GM12875 (cell line): ENCODE data around the gene ARAF.
"Not testable (repeated sequence)": the region's sequence is repeated elsewhere in the genome, so short reads cannot be mapped to it uniquely, and the experiment has no call there.

Source experiments
- H3K4me3 ChIP-seq: one replicate; pipeline ENCODE4 v1.5.1; 2011; ENCODE audit warnings: low read depth, low read length, control low read depth
- CTCF ChIP-seq: IDR thresholded peaks from 2 replicates; pipeline ENCODE4 v1.5.1; 2011; ENCODE audit warnings: low read depth, mild to moderate bottlenecking, control low read depth, inconsistent platforms, low read length, moderate library complexity, borderline replicate concordance; ENCODE audit not compliant: insufficient read depth

Gene ARAF

DNA sequence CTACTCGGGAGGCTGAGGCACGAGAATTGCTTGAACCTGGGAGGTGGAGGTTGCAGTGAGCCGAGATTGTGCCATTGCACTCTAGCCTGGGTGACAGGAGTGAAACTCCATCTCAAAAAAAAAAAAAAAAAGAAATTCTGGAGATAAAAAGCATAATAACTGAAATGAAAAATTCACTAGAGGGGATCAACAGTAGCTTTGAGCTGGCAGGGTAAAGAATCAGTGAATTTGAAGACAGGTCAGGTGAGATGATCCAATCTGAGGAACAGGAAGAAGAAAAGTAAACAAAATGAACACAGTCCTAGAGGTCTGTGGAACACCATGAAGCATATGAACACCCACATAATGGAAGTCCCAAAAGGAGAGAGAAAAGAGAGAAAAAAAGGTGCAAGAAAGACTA lies 36.2 kb downstream of the ARAF start:
- no peak for TF ChIP-seq CTCF
- no peak overlapping the region for H3K4me3 ChIP-seq

GRCh38 chrX:47603125-47603524 lies 42.1 kb downstream of the ARAF start:
- not testable (repeated sequence) for H3K4me3 ChIP-seq

DNA sequence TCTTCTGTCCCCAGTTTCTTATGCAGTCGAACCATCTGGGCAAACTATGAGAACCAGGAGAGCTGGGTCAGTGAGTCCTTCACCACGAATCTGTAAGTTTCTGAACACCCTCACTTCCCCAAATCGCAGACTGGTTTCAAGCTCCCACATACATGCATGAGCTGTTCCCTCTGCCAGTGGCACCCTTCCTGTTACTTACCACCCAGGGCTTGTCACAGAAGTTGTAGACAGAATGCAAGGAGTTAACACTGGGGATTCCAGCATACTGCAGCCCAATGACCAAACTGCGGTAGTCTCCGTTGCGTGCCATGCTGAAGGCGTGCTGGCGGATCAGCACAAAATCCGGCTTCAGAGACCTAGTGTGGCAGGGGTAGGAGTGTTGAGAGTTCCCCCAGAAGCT lies 44.0 kb downstream of the ARAF start:
- TF ChIP-seq CTCF, result no peak
- H3K4me3 ChIP-seq, result no peak overlapping the region

DNA sequence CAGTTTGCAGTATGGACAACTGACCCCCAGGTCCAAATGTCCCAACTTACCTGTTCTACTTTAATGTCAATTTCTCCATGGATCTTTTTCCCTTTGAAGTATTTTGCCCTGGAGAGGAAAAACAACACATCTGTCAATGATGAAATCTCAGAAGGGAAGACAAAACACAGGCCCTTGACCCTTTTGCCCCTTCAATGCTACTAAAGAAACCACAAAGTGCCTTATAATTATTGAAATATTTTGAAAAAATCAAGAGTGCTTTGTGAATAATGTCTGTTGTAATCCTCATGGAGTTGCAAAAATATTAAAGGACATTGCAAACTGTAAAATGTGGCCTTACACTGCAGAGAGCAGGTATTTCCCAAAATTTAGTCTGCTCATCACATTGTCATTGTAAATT lies 46.1 kb downstream of the ARAF start:
- no peak for TF ChIP-seq CTCF
- H3K4me3 ChIP-seq, result no peak overlapping the region

DNA sequence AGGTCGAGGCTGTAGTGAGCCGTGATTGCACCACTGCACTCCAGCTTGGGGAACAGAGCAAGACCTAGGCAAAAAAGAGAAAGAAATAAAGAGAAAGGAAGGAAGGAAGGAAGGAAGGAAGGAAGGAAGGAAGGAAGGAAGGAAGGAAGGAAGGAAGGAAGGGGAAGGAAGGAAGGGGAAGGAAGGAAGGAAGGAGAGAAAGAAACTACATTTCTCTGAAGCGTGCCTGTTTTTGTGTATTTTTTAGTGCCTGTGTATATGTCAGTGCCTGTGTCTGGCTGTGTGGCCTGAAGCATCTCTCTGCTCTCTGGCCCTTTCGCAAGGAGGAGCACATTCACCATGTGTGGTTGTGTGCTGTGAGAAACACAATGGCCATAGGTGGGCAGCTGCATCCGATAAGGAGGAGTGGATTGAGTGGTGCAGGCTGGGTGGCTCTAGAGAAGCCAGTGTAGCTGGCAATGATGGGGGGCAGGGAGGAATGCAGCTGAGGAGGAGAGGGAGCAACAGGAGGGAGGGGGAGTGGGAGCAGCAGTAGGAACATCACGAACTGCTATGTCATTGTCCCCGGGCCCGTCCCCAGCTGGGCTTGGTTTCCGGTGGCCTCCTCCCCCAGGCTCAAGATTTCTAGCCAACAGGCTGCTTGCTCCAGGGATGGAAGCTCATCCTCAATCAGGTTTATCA lies 47.3 kb downstream of the ARAF start:
- no peak overlapping the region for H3K4me3 ChIP-seq
- no peak for TF ChIP-seq CTCF

GRCh38 chrX:47610511-47610910 lies 49.5 kb downstream of the ARAF start:
- TF ChIP-seq CTCF, result no peak
- H3K4me3 ChIP-seq, result no peak overlapping the region

GRCh38 chrX:47611489-47611888 lies 50.5 kb downstream of the ARAF start:
- no peak overlapping the region for H3K4me3 ChIP-seq
- no peak for TF ChIP-seq CTCF

- no peak for TF ChIP-seq CTCF
- no peak overlapping the region for H3K4me3 ChIP-seq
Observed at GRCh38 chrX:47611926-47612325, 50.9 kb downstream of the ARAF start.
